GM23338 (cell line): ENCODE results near the gene CENPB. TPM values are rescaled to one million over a fixed set of nuclear protein-coding genes. Genes with fewer than 3 reads are reported as not detected.

ENCODE experiments used
- ATAC-seq: fragments of 200-7000 bp; cut with Tn5 transposase; 3 replicates; pipeline ENCODE4 v1.9.1; 2020
- DNase-seq: peaks from one replicate; pipeline ENCODE4 v3.0.0-alpha.2; 2015; ENCODE audit warnings: low spot score
- H2AFZ ChIP-seq: fragments of 200-600 bp; sonication (generic); 2 replicates; pipeline ENCODE4 v1.8.0; 2016; ENCODE audit warnings: antibody characterized with exemption, mild to moderate bottlenecking, moderate library complexity
- H3F3A ChIP-seq: fragments of 200-600 bp; sonication (generic); replicated peaks from 2 replicates; pipeline ENCODE4 v1.8.0; 2017; ENCODE audit warnings: antibody characterized with exemption, mixed run types, low read depth
- H3K27ac ChIP-seq: fragments of 200-600 bp; sonication (generic); 2 replicates; pipeline ENCODE4 v1.6.1; 2016; ENCODE audit warnings: low read depth
- H3K27me3 ChIP-seq: fragments of 200-600 bp; sonication (generic); 2 replicates; pipeline ENCODE4 v1.8.0; 2016; ENCODE audit warnings: mild to moderate bottlenecking, mixed run types, moderate library complexity; ENCODE audit not compliant: insufficient read depth
- H3K36me3 ChIP-seq: fragments of 200-600 bp; sonication (generic); 2 replicates; pipeline ENCODE4 v1.8.0; 2016; ENCODE audit warnings: mild to moderate bottlenecking; ENCODE audit not compliant: insufficient read depth
- H3K4me1 ChIP-seq: fragments of 200-600 bp; sonication (generic); 2 replicates; pipeline ENCODE4 v1.8.0; 2016; ENCODE audit warnings: mild to moderate bottlenecking, moderate library complexity; ENCODE audit not compliant: insufficient read depth
- H3K4me2 ChIP-seq: fragments of 200-600 bp; sonication (generic); 2 replicates; pipeline ENCODE4 v1.7.1; 2017; ENCODE audit warnings: mixed run types
- H3K4me3 ChIP-seq: fragments of 200-600 bp; sonication (generic); 2 replicates; pipeline ENCODE4 v1.6.1; 2016; ENCODE audit warnings: mixed run types
- H3K79me2 ChIP-seq: fragments of 200-600 bp; sonication (generic); replicated peaks from 2 replicates; pipeline ENCODE4 v1.8.0; 2017; ENCODE audit warnings: mild to moderate bottlenecking; ENCODE audit not compliant: insufficient read depth
- H3K9me2 ChIP-seq: fragments of 200-600 bp; sonication (generic); 2 replicates; pipeline ENCODE4 v1.8.0; 2017; ENCODE audit not compliant: insufficient read depth
- H4K20me1 ChIP-seq: fragments of 200-600 bp; sonication (generic); replicated peaks from 2 replicates; pipeline ENCODE4 v1.8.0; 2017; ENCODE audit warnings: mild to moderate bottlenecking; ENCODE audit not compliant: insufficient read depth
- H3K27ac Mint-ChIP-seq: 2 replicates; pipeline ENCODE4 v1.8.0; 2020; ENCODE audit warnings: inconsistent platforms, mild to moderate bottlenecking, moderate library complexity, mixed read lengths
- H3K27me3 Mint-ChIP-seq: 3 replicates; pipeline ENCODE4 v1.8.0; 2022; ENCODE audit warnings: low read depth, mild to moderate bottlenecking, moderate library complexity, mixed read lengths, inconsistent platforms; ENCODE audit not compliant: insufficient read depth, poor library complexity
- H3K36me3 Mint-ChIP-seq: 3 replicates; pipeline ENCODE4 v1.8.0; 2021; ENCODE audit warnings: low read depth, mild to moderate bottlenecking, inconsistent platforms, moderate library complexity, mixed read lengths
- H3K4me1 Mint-ChIP-seq: 3 replicates; pipeline ENCODE4 v1.8.0; 2020; ENCODE audit warnings: mild to moderate bottlenecking, inconsistent platforms, mixed read lengths
- H3K4me3 Mint-ChIP-seq: 3 replicates; pipeline ENCODE4 v1.8.0; 2021; ENCODE audit warnings: moderate library complexity, mild to moderate bottlenecking, inconsistent platforms, mixed read lengths
- H3K9me3 Mint-ChIP-seq: 3 replicates; pipeline ENCODE4 v1.8.0; 2020; ENCODE audit warnings: moderate library complexity, mild to moderate bottlenecking, inconsistent platforms, mixed read lengths
- CREB1 ChIP-seq: fragments of 250-450 bp; sonication (Bioruptor Pico); IDR thresholded peaks from 2 replicates; pipeline ENCODE4 v1.5.0; 2020; ENCODE audit warnings: low read depth, mild to moderate bottlenecking, moderate library complexity
- EZH2 ChIP-seq: fragments of 200-600 bp; sonication (generic); IDR thresholded peaks from one replicate; pipeline ENCODE4 v1.8.0; 2017; ENCODE audit warnings: antibody characterized with exemption, mild to moderate bottlenecking, low read depth; ENCODE audit not compliant: unreplicated experiment
- EZH2phosphoT487 ChIP-seq: fragments of 200-600 bp; sonication (generic); IDR thresholded peaks from one replicate; pipeline ENCODE4 v1.8.1; 2018; ENCODE audit warnings: antibody characterized with exemption; ENCODE audit not compliant: unreplicated experiment
- NANOG ChIP-seq: IDR thresholded peaks from 2 replicates; pipeline ENCODE4 v1.6.1; 2016; ENCODE audit warnings: antibody characterized with exemption, borderline replicate concordance
- POLR2AphosphoS5 ChIP-seq: IDR thresholded peaks from 2 replicates; pipeline ENCODE4 v1.6.1; 2016; ENCODE audit warnings: antibody characterized with exemption, low read depth
- ZNF114 ChIP-seq: fragments of 250-450 bp; sonication (Bioruptor Pico); IDR thresholded peaks from 2 replicates; pipeline ENCODE4 v1.5.0; 2020; ENCODE audit warnings: mild to moderate bottlenecking, moderate library complexity
- ZNF331 ChIP-seq: fragments of 250-450 bp; sonication (Bioruptor Pico); IDR thresholded peaks from 2 replicates; pipeline ENCODE4 v1.5.0; 2020; ENCODE audit warnings: low read depth, mild to moderate bottlenecking, moderate library complexity
- polyA plus RNA-seq: library from polyadenylated mRNA; unstranded; fragments of >200 nt; fragmentation: Nextera tagmentation; extraction: Ambion mirVana; gene quantifications from 2 replicates; pipeline ENCODE4 v1.2.1, GENCODE V29; 2016
- total RNA-seq: library from RNA; depleted of rRNA; stranded (reverse); fragments of >200 nt; shearing (Covaris generic); gene quantifications from 2 replicates; pipeline ENCODE4 v1.2.3, GENCODE V29; 2014
- TF ChIP-seq, protein P1 (sequence below): IDR thresholded peaks from 2 replicates; pipeline ENCODE4 v1.6.1; 2016; ENCODE audit warnings: antibody characterized with exemption
- TF ChIP-seq, protein P2 (sequence below): fragments of 250-450 bp; sonication (Bioruptor Pico); IDR thresholded peaks from 2 replicates; pipeline ENCODE4 v1.5.0; 2020; ENCODE audit warnings: mild to moderate bottlenecking, moderate library complexity

Gene CENPB
- total and polyA plus RNA-seq, 2 experiments from 2014 or later = 10.8 to 52.1 TPM

- no peak for TF ChIP-seq CREB1 (CRISPR knock-in tag)
- TF ChIP-seq, protein P1, sequence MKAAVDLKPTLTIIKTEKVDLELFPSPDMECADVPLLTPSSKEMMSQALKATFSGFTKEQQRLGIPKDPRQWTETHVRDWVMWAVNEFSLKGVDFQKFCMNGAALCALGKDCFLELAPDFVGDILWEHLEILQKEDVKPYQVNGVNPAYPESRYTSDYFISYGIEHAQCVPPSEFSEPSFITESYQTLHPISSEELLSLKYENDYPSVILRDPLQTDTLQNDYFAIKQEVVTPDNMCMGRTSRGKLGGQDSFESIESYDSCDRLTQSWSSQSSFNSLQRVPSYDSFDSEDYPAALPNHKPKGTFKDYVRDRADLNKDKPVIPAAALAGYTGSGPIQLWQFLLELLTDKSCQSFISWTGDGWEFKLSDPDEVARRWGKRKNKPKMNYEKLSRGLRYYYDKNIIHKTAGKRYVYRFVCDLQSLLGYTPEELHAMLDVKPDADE = no peak
- no peak for TF ChIP-seq ZNF331 (CRISPR knock-in tag)
- TF ChIP-seq EZH2phosphoT487 = no peak
Measured at GRCh38 chr20:3740615-3741301, 45.8 kb downstream of the CENPB start (continued).

- no peak overlapping the region for H3K27ac Mint-ChIP-seq
Measured at GRCh38 chr20:3739926-3740451, 46.6 kb downstream of the CENPB start.

More at GRCh38 chr20:3739926-3740451, 46.6 kb downstream of the CENPB start:
- Histone ChIP-seq H3K36me3 (no peaks in the 10 kb centered on the region), H3K9me2 (no peaks in the 10 kb centered on the region), H3K4me3 (no peak overlapping the region), H3K4me2 (no peak overlapping the region), H3K27ac (no peak overlapping the region), H3F3A (no peaks in the 10 kb centered on the region), H2AFZ (no peak overlapping the region), H3K4me1 (no peaks in the 10 kb centered on the region; the same call in 1 of the 2 replicates), H4K20me1 (no peaks in the 10 kb centered on the region), H3K79me2 (no peaks in the 10 kb centered on the region), H3K27me3 (no peaks in the 10 kb centered on the region)
- H3K27me3 Mint-ChIP-seq = peaks cover 16% of the 10 kb centered on the region
- H3K9me3 Mint-ChIP-seq = no peaks in the 10 kb centered on the region
- TF ChIP-seq POLR2AphosphoS5 (no peak), ZNF114 (no peak), CREB1 (CRISPR knock-in tag) (no peak), NANOG (no peak), EZH2 (no peak)
- TF ChIP-seq, protein P2, sequence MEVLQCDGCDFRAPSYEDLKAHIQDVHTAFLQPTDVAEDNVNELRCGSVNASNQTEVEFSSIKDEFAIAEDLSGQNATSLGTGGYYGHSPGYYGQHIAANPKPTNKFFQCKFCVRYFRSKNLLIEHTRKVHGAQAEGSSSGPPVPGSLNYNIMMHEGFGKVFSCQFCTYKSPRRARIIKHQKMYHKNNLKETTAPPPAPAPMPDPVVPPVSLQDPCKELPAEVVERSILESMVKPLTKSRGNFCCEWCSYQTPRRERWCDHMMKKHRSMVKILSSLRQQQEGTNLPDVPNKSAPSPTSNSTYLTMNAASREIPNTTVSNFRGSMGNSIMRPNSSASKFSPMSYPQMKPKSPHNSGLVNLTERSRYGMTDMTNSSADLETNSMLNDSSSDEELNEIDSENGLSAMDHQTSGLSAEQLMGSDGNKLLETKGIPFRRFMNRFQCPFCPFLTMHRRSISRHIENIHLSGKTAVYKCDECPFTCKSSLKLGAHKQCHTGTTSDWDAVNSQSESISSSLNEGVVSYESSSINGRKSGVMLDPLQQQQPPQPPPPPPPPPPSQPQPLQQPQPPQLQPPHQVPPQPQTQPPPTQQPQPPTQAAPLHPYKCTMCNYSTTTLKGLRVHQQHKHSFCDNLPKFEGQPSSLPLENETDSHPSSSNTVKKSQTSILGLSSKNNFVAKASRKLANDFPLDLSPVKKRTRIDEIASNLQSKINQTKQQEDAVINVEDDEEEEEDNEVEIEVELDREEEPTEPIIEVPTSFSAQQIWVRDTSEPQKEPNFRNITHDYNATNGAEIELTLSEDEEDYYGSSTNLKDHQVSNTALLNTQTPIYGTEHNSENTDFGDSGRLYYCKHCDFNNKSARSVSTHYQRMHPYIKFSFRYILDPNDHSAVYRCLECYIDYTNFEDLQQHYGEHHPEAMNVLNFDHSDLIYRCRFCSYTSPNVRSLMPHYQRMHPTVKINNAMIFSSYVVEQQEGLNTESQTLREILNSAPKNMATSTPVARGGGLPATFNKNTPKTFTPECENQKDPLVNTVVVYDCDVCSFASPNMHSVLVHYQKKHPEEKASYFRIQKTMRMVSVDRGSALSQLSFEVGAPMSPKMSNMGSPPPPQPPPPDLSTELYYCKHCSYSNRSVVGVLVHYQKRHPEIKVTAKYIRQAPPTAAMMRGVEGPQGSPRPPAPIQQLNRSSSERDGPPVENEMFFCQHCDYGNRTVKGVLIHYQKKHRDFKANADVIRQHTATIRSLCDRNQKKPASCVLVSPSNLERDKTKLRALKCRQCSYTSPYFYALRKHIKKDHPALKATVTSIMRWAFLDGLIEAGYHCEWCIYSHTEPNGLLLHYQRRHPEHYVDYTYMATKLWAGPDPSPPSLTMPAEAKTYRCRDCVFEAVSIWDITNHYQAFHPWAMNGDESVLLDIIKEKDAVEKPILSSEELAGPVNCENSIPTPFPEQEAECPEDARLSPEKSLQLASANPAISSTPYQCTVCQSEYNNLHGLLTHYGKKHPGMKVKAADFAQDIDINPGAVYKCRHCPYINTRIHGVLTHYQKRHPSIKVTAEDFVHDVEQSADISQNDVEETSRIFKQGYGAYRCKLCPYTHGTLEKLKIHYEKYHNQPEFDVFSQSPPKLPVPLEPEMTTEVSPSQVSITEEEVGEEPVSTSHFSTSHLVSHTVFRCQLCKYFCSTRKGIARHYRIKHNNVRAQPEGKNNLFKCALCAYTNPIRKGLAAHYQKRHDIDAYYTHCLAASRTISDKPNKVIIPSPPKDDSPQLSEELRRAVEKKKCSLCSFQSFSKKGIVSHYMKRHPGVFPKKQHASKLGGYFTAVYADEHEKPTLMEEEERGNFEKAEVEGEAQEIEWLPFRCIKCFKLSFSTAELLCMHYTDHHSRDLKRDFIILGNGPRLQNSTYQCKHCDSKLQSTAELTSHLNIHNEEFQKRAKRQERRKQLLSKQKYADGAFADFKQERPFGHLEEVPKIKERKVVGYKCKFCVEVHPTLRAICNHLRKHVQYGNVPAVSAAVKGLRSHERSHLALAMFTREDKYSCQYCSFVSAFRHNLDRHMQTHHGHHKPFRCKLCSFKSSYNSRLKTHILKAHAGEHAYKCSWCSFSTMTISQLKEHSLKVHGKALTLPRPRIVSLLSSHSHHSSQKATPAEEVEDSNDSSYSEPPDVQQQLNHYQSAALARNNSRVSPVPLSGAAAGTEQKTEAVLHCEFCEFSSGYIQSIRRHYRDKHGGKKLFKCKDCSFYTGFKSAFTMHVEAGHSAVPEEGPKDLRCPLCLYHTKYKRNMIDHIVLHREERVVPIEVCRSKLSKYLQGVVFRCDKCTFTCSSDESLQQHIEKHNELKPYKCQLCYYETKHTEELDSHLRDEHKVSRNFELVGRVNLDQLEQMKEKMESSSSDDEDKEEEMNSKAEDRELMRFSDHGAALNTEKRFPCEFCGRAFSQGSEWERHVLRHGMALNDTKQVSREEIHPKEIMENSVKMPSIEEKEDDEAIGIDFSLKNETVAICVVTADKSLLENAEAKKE (CRISPR knock-in tag) = no peak
- peaks cover 26% of the 10 kb centered on the region for H3K4me1 Mint-ChIP-seq
- DNase-seq = no peak
- no peaks in the 10 kb centered on the region for H3K36me3 Mint-ChIP-seq
- peak; percentile 11 for ATAC-seq
- no peak overlapping the region for H3K4me3 Mint-ChIP-seq
